Neural progenitor cell (in vitro differentiated cells): ENCODE data around the gene CEP95.

ENCODE experiments used
- EZH2 ChIP-seq: fragments of 200-600 bp; sonication (generic); IDR thresholded peaks from 2 replicates; pipeline ENCODE4 v1.6.1; 2017; ENCODE audit warnings: antibody characterized with exemption, mild to moderate bottlenecking, moderate library complexity
- EZH2phosphoT487 ChIP-seq: fragments of 200-600 bp; sonication (generic); IDR thresholded peaks from 2 replicates; pipeline ENCODE4 v1.6.1; 2017; ENCODE audit warnings: antibody characterized with exemption
- TF ChIP-seq, protein P1 (sequence below): fragments of 200-600 bp; sonication (generic); IDR thresholded peaks from 2 replicates; pipeline ENCODE4 v1.5.1; 2017; ENCODE audit warnings: antibody characterized with exemption, mild to moderate bottlenecking

DNA sequence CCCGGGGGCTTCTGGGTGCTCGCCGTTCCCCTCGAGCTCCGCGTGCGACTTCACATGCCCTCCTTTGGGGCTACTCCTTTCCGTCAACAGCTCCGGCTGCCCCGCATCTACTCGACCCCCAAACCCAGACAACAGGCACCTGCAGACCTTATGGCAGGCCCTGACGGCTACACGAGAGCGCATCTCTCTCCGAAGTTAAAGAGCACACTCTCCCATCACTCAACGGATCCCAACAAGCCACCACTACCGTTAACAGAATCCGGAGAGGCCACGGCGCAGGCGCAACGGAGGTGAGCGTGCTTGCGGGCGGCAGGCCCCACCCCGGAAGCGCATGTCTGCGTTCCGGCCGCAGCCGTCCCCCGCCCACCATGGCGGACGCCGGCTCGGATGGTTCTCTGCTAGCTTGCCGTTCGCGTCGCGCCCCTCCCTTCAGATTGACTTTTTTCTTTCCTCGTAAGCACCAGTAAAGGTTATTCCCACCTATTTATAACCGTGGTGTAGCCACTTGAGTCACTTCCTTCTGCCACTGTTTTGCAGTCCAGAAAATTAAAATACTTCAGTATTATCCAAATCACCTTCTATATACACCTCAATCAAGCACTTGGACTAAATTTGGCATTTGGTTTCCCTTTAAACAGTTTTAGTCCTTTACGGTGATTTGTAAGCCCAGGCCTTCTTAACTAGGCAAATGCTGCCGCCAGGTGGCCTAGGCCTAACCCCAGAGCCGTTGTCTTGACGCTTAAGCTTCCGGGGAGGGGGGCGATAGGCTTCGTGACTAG lies 9.8 kb upstream of the CEP95 start, which contains the start of gene POLG2:
- TF ChIP-seq, protein P1, sequence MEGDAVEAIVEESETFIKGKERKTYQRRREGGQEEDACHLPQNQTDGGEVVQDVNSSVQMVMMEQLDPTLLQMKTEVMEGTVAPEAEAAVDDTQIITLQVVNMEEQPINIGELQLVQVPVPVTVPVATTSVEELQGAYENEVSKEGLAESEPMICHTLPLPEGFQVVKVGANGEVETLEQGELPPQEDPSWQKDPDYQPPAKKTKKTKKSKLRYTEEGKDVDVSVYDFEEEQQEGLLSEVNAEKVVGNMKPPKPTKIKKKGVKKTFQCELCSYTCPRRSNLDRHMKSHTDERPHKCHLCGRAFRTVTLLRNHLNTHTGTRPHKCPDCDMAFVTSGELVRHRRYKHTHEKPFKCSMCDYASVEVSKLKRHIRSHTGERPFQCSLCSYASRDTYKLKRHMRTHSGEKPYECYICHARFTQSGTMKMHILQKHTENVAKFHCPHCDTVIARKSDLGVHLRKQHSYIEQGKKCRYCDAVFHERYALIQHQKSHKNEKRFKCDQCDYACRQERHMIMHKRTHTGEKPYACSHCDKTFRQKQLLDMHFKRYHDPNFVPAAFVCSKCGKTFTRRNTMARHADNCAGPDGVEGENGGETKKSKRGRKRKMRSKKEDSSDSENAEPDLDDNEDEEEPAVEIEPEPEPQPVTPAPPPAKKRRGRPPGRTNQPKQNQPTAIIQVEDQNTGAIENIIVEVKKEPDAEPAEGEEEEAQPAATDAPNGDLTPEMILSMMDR: peak; percentile 70
- TF ChIP-seq EZH2: peak; percentile 37
- no peak for TF ChIP-seq EZH2phosphoT487
